H1 (cell line): Measurements from ENCODE around the gene DLL1. TPM values are rescaled to one million over a fixed set of nuclear protein-coding genes. Genes with fewer than 3 reads are reported as not detected.

Source experiments
- CTCF ChIA-PET: fragments of 300-600 bp; sonication (Branson Sonifier 250); formaldehyde crosslinking; loops from one replicate; lab custom pipeline; 2021; ENCODE audit not compliant: partially characterized antibody; lab: Charles Lee
- POLR2A ChIA-PET: fragments of 300-600 bp; sonication (Branson Sonifier 250); formaldehyde crosslinking; loops from one replicate; lab custom pipeline; 2021; ENCODE audit warnings: inconsistent platforms; ENCODE audit not compliant: partially characterized antibody; lab: Charles Lee
- DNase-seq, 2 experiments: peaks; one replicate each; pipeline versions ENCODE4 v3.0.0 to v3.0.0-alpha.2; 2010 to 2022; ENCODE audit warnings: low spot score in 2 of 2, low read depth in 1 of 2, mixed read lengths in 1 of 2
- FAIRE-seq: peaks from 2 replicates; lab custom pipeline; 2011; peaks lifted over from hg19 to GRCh38; lab: Jason Lieb, UNC
- H2AFZ ChIP-seq: 2 replicates; pipeline ENCODE4 v1.8.1; 2012; ENCODE audit warnings: low read length, inconsistent platforms
- H2AK5ac ChIP-seq: 2 replicates; pipeline ENCODE4 v1.6.1; 2013; ENCODE audit warnings: low read depth, low read length
- H2BK120ac ChIP-seq: replicated peaks from 2 replicates; pipeline ENCODE3; 2013; ENCODE audit warnings: low read depth, low read length, inconsistent platforms
- H2BK12ac ChIP-seq: 2 replicates; pipeline ENCODE4 v1.6.1; 2013; ENCODE audit warnings: low read depth, low read length
- H2BK15ac ChIP-seq: 2 replicates; pipeline ENCODE4 v1.6.1; 2013; ENCODE audit warnings: low read length
- H2BK20ac ChIP-seq: 2 replicates; pipeline ENCODE4 v1.6.1; 2013; ENCODE audit warnings: low read length
- H2BK5ac ChIP-seq: 2 replicates; pipeline ENCODE4 v1.6.1; 2013; ENCODE audit warnings: low read depth, low read length
- H3K14ac ChIP-seq: 2 replicates; pipeline ENCODE4 v1.6.1; 2013; ENCODE audit warnings: inconsistent platforms; ENCODE audit not compliant: insufficient read length
- H3K18ac ChIP-seq: 2 replicates; pipeline ENCODE4 v1.6.1; 2013; ENCODE audit warnings: low read length; ENCODE audit errors: extremely low read depth
- H3K23ac ChIP-seq: 2 replicates; pipeline ENCODE4 v1.6.1; 2013; ENCODE audit warnings: inconsistent platforms; ENCODE audit not compliant: insufficient read length
- H3K23me2 ChIP-seq: 2 replicates; pipeline ENCODE4 v1.6.1; 2013; ENCODE audit warnings: low read depth, low read length
- H3K27ac ChIP-seq: 2 replicates; pipeline ENCODE4 v1.6.1; 2011; ENCODE audit warnings: low read depth, low read length, inconsistent platforms
- H3K27me3 ChIP-seq, 4 experiments: replicated peaks in 1 of 4; 1 replicate in 1 of 4; 2 replicates in 3 of 4; pipeline versions ENCODE4 v1.6.1 to v1.8.1; 2011 to 2013; ENCODE audit warnings: low read length in 3 of 4, mild to moderate bottlenecking in 3 of 4, inconsistent platforms in 2 of 4, mixed read lengths in 2 of 4, moderate library complexity in 1 of 4; ENCODE audit not compliant: control insufficient read depth in 3 of 4, insufficient read depth in 3 of 4; ENCODE audit errors: extremely low read depth in 1 of 4
- H3K36me3 ChIP-seq, 4 experiments: 2 replicates each; pipeline versions ENCODE4 v1.6.1 to v1.8.1; 2011 to 2013; ENCODE audit warnings: mild to moderate bottlenecking in 4 of 4, low read length in 3 of 4, moderate library complexity in 2 of 4, control low read depth in 1 of 4, inconsistent platforms in 1 of 4; ENCODE audit not compliant: insufficient read depth in 4 of 4, control insufficient read depth in 2 of 4
- H3K4ac ChIP-seq: replicated peaks from 2 replicates; pipeline ENCODE3; 2013; ENCODE audit warnings: low read length, low read depth, mixed read lengths, inconsistent platforms; ENCODE audit not compliant: insufficient read length
- H3K4me1 ChIP-seq, 4 experiments: replicated peaks in 1 of 4; 1 replicate in 1 of 4; 2 replicates in 3 of 4; pipeline versions ENCODE4 v1.6.1 to v1.8.1; 2011 to 2013; ENCODE audit warnings: low read length in 3 of 4, inconsistent platforms in 2 of 4, mixed read lengths in 1 of 4; ENCODE audit not compliant: insufficient read depth in 4 of 4, control insufficient read depth in 3 of 4
- H3K4me2 ChIP-seq, 2 experiments: 2 replicates each; pipeline versions ENCODE4 v1.6.1 to v1.8.1; 2011 to 2013; ENCODE audit warnings: low read depth in 2 of 2, low read length in 2 of 2, control low read depth in 1 of 2, inconsistent platforms in 1 of 2, mild to moderate bottlenecking in 1 of 2; ENCODE audit not compliant: insufficient read depth in 1 of 2
- H3K4me3 ChIP-seq, 4 experiments: fragments of 200-600, 300-600 bp in 1 of 4; sonication (generic), shearing (Covaris generic), sonication (Bioruptor Twin) in 1 of 4; 2 replicates each; pipeline versions ENCODE4 v1.5.1 to v1.8.1; 2011 to 2016; ENCODE audit warnings: low read length in 4 of 4, low read depth in 3 of 4, control low read depth in 2 of 4, inconsistent platforms in 2 of 4, mild to moderate bottlenecking in 2 of 4, mixed read lengths in 1 of 4, moderate library complexity in 1 of 4; ENCODE audit not compliant: insufficient read depth in 2 of 4; ENCODE audit errors: extremely low read depth in 1 of 4
- H3K56ac ChIP-seq: replicated peaks from 2 replicates; pipeline ENCODE3; 2013; ENCODE audit warnings: low read depth, mild to moderate bottlenecking, mixed read lengths, low read length, inconsistent platforms; ENCODE audit not compliant: insufficient read length
- H3K79me1 ChIP-seq: 2 replicates; pipeline ENCODE4 v1.6.1; 2013; ENCODE audit warnings: low read depth, low read length, control low read depth
- H3K79me2 ChIP-seq, 2 experiments: 2 replicates each; pipeline versions ENCODE4 v1.6.1 to v1.8.1; 2012 to 2013; ENCODE audit warnings: low read length in 2 of 2, mild to moderate bottlenecking in 2 of 2, inconsistent platforms in 1 of 2; ENCODE audit not compliant: insufficient read depth in 2 of 2, control insufficient read depth in 1 of 2
- H3K9ac ChIP-seq, 4 experiments: replicated peaks in 1 of 4; 1 replicate in 1 of 4; 2 replicates in 3 of 4; pipeline versions ENCODE4 v1.6.1 to v1.8.1; 2011 to 2013; ENCODE audit warnings: low read depth in 3 of 4, low read length in 3 of 4, control low read depth in 2 of 4, mild to moderate bottlenecking in 2 of 4, moderate library complexity in 2 of 4, inconsistent platforms in 1 of 4; ENCODE audit errors: extremely low read depth in 1 of 4
- H3K9me3 ChIP-seq, 2 experiments: 2 replicates each; pipeline versions ENCODE4 v1.6.1 to v1.8.1; 2012 to 2013; ENCODE audit warnings: mild to moderate bottlenecking in 2 of 2, moderate library complexity in 2 of 2, control low read depth in 1 of 2, inconsistent platforms in 1 of 2, low read depth in 1 of 2, low read length in 1 of 2, mixed read lengths in 1 of 2; ENCODE audit not compliant: insufficient read depth in 2 of 2
- H4K20me1 ChIP-seq, 2 experiments: replicated peaks in 1 of 2; 2 replicates each; pipeline versions ENCODE3 to v1.8.1; 2011 to 2013; ENCODE audit warnings: inconsistent platforms in 2 of 2, low read length in 2 of 2, mild to moderate bottlenecking in 1 of 2; ENCODE audit not compliant: insufficient read depth in 2 of 2, control insufficient read depth in 1 of 2
- H4K5ac ChIP-seq: 2 replicates; pipeline ENCODE4 v1.6.1; 2013; ENCODE audit warnings: low read length, low read depth, mixed read lengths, inconsistent platforms; ENCODE audit not compliant: insufficient read length
- H4K8ac ChIP-seq: 2 replicates; pipeline ENCODE4 v1.8.0; 2013; ENCODE audit warnings: mild to moderate bottlenecking, moderate library complexity, low read length, inconsistent platforms; ENCODE audit not compliant: insufficient read depth; ENCODE audit errors: extremely low read depth
- H4K91ac ChIP-seq: replicated peaks from 2 replicates; pipeline ENCODE3; 2013; ENCODE audit warnings: low read length, mixed read lengths, inconsistent platforms; ENCODE audit not compliant: insufficient read length
- CBX5 ChIP-seq: fragments of 300-800, 300-1000 bp; sonication (generic); IDR thresholded peaks from 2 replicates; pipeline ENCODE4 v1.7.1; 2016; ENCODE audit warnings: antibody characterized with exemption, low read length, low read depth
- CHD2 ChIP-seq: IDR thresholded peaks from 2 replicates; pipeline ENCODE4 v1.6.1; 2012; ENCODE audit warnings: low read length, improper control_type of control experiment
- CREB1 ChIP-seq: IDR thresholded peaks from 2 replicates; pipeline ENCODE4 v1.6.1; 2012; ENCODE audit warnings: inconsistent platforms
- CTBP2 ChIP-seq: IDR thresholded peaks from 2 replicates; pipeline ENCODE4 v1.7.0; 2011; ENCODE audit warnings: borderline replicate concordance, mild to moderate bottlenecking, moderate library complexity, mixed read lengths, low read length; ENCODE audit not compliant: insufficient read depth, insufficient read length
- GTF2F1 ChIP-seq: IDR thresholded peaks from 2 replicates; pipeline ENCODE4 v1.6.1; 2012; ENCODE audit warnings: low read depth, low read length, improper control_type of control experiment, borderline replicate concordance
- HDAC2 ChIP-seq, 2 experiments: fragments of 300-600 bp in 1 of 2; sonication (generic) in 1 of 2; IDR thresholded peaks; 2 replicates each; pipeline ENCODE4 v1.6.1; 2011 to 2012; ENCODE audit warnings: low read depth in 2 of 2, low read length in 2 of 2, mild to moderate bottlenecking in 2 of 2, moderate library complexity in 2 of 2, borderline replicate concordance in 1 of 2, inconsistent platforms in 1 of 2
- NANOG ChIP-seq: IDR thresholded peaks from 2 replicates; pipeline ENCODE4 v1.6.1; 2011; ENCODE audit warnings: low read length, low read depth, mild to moderate bottlenecking, inconsistent platforms; ENCODE audit not compliant: insufficient read depth, poor library complexity, severe bottlenecking
- POLR2A ChIP-seq, 2 experiments: IDR thresholded peaks; 1 replicate in 1 of 2; 2 replicates in 1 of 2; pipeline ENCODE4 v1.6.1; 2011; ENCODE audit warnings: low read depth in 2 of 2, low read length in 2 of 2, mild to moderate bottlenecking in 2 of 2; ENCODE audit errors: control extremely low read depth in 1 of 2
- RFX5 ChIP-seq: IDR thresholded peaks from 2 replicates; pipeline ENCODE4 v1.6.1; 2011; ENCODE audit warnings: low read depth, low read length, improper control_type of control experiment, borderline replicate concordance
- SAP30 ChIP-seq: fragments of 300-600 bp; sonication (generic); IDR thresholded peaks from 2 replicates; pipeline ENCODE4 v1.7.1; 2012; ENCODE audit warnings: low read length, moderate library complexity, mild to moderate bottlenecking, inconsistent platforms; ENCODE audit not compliant: insufficient read depth, insufficient replicate concordance
- WGBS, 2 experiments: shearing (Covaris generic) in 1 of 2; methylation state at CpG; one replicate each; pipeline versions ENCODE4 v1.1.6 to v1.1.7; 2013 to 2015; ENCODE audit warnings: low lambda C conversion rate in 2 of 2, mixed read lengths in 2 of 2, inconsistent platforms in 1 of 2, low coverage in 1 of 2, missing lambda C conversion rate in 1 of 2; ENCODE audit not compliant: insufficient replicate concordance in 2 of 2, insufficient coverage in 1 of 2, insufficient read length in 1 of 2; ENCODE audit errors: extremely low coverage in 1 of 2, missing lambda C conversion rate in 1 of 2; 5-methylcytosine and 5-hydroxymethylcytosine counted together
- polyA plus RNA-seq, 7 experiments: library from polyadenylated mRNA; depleted of rRNA in 3 of 7; stranded (reverse) in 5 of 7; unstranded in 2 of 7; fragments of >200 nt in 5 of 7; fragments of 200-250 nt in 2 of 7; gene quantifications; 1 replicate in 5 of 7; 2 replicates in 1 of 7; 4 replicates in 1 of 7; pipeline versions ENCODE4 v1.2.1 to v1.2.3, GENCODE V29; 2011 to 2013; ENCODE audit warnings: missing spikeins in 2 of 7, mixed read lengths in 2 of 7
- total RNA-seq: library from RNA; stranded (reverse); fragmentation: NEBNext Ultra II Directional; extraction: Animal tissue kit (Norgen Biotek cat#: 25700); gene quantifications from 2 replicates; pipeline ENCODE4 v1.2.1, GENCODE V29; 2021
- TF ChIP-seq, protein P1 (sequence below): IDR thresholded peaks from 2 replicates; pipeline ENCODE4 v1.6.1; 2011; ENCODE audit warnings: low read length, improper control_type of control experiment

Gene DLL1
- total and polyA plus RNA-seq, 2 of the 8 experiments (the other 6 are each of a cell fraction or from before 2014, with no cell fraction given) = 1.7 to 3.8 TPM

DNA sequence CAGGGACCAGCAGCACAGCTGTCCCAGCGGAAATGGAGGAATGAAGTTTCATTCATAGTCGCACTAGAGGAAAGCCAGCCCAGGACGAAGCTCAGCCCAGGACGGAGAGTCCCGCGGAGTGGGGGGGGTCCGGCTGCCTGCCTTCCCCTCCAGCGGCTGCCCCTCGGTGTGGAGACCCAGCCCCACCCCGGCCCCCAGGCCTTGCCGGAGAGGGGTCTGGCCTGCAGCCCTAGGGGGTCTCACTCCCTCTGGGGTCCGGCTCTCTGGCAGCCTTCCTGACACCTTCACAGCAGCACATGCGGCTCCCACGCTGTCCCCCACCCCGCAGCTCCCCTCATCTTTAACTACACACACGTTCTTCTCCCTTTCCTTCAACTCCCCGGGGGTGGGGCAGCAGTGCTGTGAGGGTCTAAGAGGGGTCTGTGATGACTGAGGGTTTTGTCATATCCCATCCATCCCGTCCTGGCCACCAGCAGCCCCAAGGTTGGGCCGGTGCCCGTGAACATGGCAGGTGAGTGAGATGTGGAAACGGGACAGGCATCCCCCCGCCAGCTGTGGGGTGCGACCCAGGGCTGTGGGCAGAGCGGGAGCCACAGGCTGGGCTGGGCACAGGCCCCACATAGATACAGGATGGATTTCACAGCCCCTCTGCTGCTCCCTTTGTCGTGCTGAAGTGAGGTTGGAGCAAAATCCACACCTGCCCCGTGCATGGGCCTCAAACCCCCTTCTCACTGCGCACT is 41.8 kb downstream of the DLL1 start:
- Histone ChIP-seq H3K79me1 (no peaks in the 10 kb centered on the region), H2BK120ac (no peak overlapping the region), H3K4me3 (no peak overlapping the region)
- no peak for TF ChIP-seq NANOG
- TF ChIP-seq HDAC2 (IDR thresholded peaks at IDR 0.05; ENCODE audit: borderline replicate concordance in 1 of 2, low read depth in 2 of 2, low read length in 2 of 2) = no peak
- TF ChIP-seq CTBP2 = no peak
- TF ChIP-seq, protein P1, sequence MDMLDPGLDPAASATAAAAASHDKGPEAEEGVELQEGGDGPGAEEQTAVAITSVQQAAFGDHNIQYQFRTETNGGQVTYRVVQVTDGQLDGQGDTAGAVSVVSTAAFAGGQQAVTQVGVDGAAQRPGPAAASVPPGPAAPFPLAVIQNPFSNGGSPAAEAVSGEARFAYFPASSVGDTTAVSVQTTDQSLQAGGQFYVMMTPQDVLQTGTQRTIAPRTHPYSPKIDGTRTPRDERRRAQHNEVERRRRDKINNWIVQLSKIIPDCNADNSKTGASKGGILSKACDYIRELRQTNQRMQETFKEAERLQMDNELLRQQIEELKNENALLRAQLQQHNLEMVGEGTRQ = no peak
- no peak for TF ChIP-seq CREB1
- no peak for TF ChIP-seq GTF2F1
- TF ChIP-seq CBX5 = no peak
- no peak for TF ChIP-seq CHD2
- no peak for TF ChIP-seq RFX5
- TF ChIP-seq POLR2A (IDR thresholded peaks at IDR 0.05; ENCODE audit: control extremely low read depth in 1 of 2, low read depth in 2 of 2, low read length in 2 of 2) = no peak
- no peak for TF ChIP-seq SAP30

More for the DNA sequence above, 41.8 kb downstream of the DLL1 start:
- Histone ChIP-seq H3K79me2 (no peaks in the 10 kb centered on the region), H3K4me2 (no peak overlapping the region), H3K14ac (no peak overlapping the region), H3K4me1 (peaks cover 0 to 9% (median 2%) of the 10 kb centered on the region in 4 experiments; a peak in 4 of 7 replicates), H2BK15ac (no peak overlapping the region), H4K5ac (no peak overlapping the region), H3K56ac (no peak overlapping the region), H4K8ac (peak overlapping the region; percentile 43), H4K91ac (no peak overlapping the region), H3K23ac (no peak overlapping the region), H3K27me3 (no peaks in the 10 kb centered on the region), H3K4ac (no peak overlapping the region), H4K20me1 (no peaks in the 10 kb centered on the region), H2BK20ac (no peak overlapping the region), H3K18ac (no peak overlapping the region), H3K9me3 (no peaks in the 10 kb centered on the region), H3K36me3 (no peaks in the 10 kb centered on the region), H2BK12ac (no peak overlapping the region), H3K27ac (no peak overlapping the region), H2AK5ac (no peak overlapping the region), H2AFZ (no peak overlapping the region), H2BK5ac (no peak overlapping the region), H3K9ac (no peak overlapping the region), H3K23me2 (no peaks in the 10 kb centered on the region)
- 93% methylated on average over 19 of the region's 27 CpGs; no CpG with 5 or more reads in 1 of the 2 experiments for WGBS, 2 experiments
- POLR2A ChIA-PET = no interaction called here
- FAIRE-seq = no peak
- no peak for DNase-seq
- CTCF ChIA-PET = interaction anchor here (0.9 to 4.1 kb wide), 3 partner anchors 10 to 21 kb away, joined by 3 to 14 read pairs (median 3); no protein-coding TSS in a partner anchor
